RWPE1 (cell line): ENCODE measurements around the gene SLC44A5.

ENCODE experiments used
- CTCF ChIA-PET: fragments of 350-600 bp; sonication (Branson Sonifier 250); formaldehyde crosslinking; extraction: SDS; loops from one replicate; lab custom pipeline; 2021; lab: Yijun Ruan, JAX
- POLR2A ChIA-PET: fragments of 400-600 bp; formaldehyde crosslinking; extraction: SDS; loops from one replicate; lab custom pipeline; 2020; ENCODE audit warnings: antibody characterized with exemption; ENCODE audit not compliant: low non-redundant PET; lab: Yijun Ruan, JAX
- DNase-seq: peaks from one replicate; pipeline ENCODE4 v3.0.0; 2012; ENCODE audit warnings: low spot score
- H3K27ac ChIP-seq: fragments of 450-650 bp; 2 replicates; pipeline ENCODE4 v1.5.1; 2017
- TF ChIP-seq, protein P1 (sequence below): fragments of 450-650 bp; conservative IDR thresholded peaks from 2 replicates; pipeline ENCODE4 v1.5.1; 2017; ENCODE audit warnings: low read depth, mild to moderate bottlenecking

Gene SLC44A5

DNA sequence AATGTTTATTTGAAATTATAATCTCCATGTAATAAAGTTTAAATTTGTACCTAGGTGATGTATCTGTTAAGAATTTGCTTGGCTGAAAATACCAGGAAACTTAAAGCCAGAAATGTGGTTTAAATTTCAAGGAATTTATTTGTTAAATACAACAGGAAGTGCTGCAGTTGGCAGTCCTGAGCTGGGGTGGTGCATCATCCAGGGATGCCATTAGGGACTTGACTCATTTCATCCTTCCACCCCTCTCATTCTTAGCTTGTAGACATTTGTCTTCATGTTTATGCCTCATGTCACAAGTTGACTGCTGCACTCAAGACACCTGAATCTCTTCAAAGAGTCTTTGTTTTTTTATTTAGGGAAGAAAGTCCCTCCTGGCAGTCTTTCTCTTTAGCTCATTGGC, 300.8 kb downstream of the SLC44A5 start:
- ChIA-PET POLR2A (no interaction called here), CTCF (interaction anchor here (0.7 kb wide), 1 partner anchor 443 kb away, joined by 3 read pairs; no protein-coding TSS in a partner anchor)
- H3K27ac ChIP-seq, result no peak overlapping the region
- TF ChIP-seq, protein P1, sequence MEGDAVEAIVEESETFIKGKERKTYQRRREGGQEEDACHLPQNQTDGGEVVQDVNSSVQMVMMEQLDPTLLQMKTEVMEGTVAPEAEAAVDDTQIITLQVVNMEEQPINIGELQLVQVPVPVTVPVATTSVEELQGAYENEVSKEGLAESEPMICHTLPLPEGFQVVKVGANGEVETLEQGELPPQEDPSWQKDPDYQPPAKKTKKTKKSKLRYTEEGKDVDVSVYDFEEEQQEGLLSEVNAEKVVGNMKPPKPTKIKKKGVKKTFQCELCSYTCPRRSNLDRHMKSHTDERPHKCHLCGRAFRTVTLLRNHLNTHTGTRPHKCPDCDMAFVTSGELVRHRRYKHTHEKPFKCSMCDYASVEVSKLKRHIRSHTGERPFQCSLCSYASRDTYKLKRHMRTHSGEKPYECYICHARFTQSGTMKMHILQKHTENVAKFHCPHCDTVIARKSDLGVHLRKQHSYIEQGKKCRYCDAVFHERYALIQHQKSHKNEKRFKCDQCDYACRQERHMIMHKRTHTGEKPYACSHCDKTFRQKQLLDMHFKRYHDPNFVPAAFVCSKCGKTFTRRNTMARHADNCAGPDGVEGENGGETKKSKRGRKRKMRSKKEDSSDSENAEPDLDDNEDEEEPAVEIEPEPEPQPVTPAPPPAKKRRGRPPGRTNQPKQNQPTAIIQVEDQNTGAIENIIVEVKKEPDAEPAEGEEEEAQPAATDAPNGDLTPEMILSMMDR, result no peak
- peak; percentile 27 for DNase-seq

GRCh38 chr1:75308365-75308764, 302.5 kb downstream of the SLC44A5 start:
- ChIA-PET POLR2A (no interaction called here), CTCF (no interaction called here)
- DNase-seq, result no peak
- TF ChIP-seq, protein P1, result no peak
- no peak overlapping the region for H3K27ac ChIP-seq

DNA sequence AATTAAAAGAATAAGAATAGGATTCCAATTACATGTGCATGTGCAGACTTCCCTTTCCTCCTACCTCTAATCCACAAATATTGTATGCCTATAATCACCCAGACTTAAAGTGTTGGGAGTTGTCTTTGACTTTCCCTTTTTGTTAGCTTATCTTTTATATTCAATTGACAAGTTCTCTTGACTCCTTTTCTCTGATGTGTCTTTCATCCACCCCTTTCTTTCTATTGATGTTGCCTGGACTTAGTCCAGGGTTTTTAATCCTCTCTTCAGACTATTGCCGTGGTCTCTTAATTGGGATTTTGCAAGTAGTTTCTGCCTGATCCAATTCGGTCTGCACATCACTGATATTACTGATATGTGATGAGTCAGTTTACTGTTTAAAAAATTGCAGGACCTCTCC, 305.9 kb downstream of the SLC44A5 start:
- H3K27ac ChIP-seq, result no peak overlapping the region
- no peak for DNase-seq
- ChIA-PET CTCF (no interaction called here), POLR2A (interaction anchor here (0.6 kb wide), 1 partner anchor 80 kb away, joined by 3 read pairs; no protein-coding TSS in a partner anchor)
- TF ChIP-seq, protein P1, result no peak

DNA sequence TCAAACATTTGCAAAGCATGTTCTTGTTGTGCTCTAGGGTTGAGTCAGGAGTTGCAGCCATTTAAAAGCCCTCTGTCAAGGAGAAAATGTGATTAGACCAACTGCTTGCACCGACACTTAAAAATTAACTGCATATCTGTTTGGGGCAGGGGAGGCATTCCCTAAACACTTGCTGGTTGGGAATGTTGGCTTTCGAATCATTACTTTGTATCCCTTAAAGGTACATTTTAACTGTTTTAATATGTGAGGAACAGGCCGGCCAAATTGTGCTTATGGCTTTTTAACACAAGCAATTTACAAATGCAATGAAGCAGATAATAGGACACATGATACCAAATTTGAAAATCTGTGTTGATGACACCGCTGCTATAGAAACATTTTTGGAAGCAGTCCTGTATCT, 317.6 kb downstream of the SLC44A5 start:
- no peak overlapping the region for H3K27ac ChIP-seq
- POLR2A ChIA-PET, result no interaction called here
- TF ChIP-seq, protein P1, result no peak
- CTCF ChIA-PET, result no interaction called here
- no peak for DNase-seq

DNA sequence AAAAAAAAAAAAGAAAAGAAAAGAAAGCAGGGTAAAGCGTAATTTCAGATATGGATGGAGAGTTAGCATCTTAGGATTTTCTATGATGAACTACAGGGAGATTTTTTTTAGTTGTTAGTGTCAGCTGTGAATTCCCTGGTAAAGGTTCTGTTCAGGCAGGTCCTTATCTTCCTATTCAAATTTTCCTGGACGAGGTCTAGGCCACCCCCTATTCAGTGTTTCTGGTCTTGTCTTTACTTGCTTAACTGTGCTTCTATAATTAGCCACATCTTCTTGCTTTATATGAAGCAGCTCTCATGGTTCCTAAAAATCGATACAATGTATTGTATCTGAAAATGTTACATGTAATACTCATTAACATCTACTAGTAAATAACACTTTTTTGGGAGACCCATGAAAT, 318.9 kb downstream of the SLC44A5 start:
- POLR2A ChIA-PET, result no interaction called here

DNA sequence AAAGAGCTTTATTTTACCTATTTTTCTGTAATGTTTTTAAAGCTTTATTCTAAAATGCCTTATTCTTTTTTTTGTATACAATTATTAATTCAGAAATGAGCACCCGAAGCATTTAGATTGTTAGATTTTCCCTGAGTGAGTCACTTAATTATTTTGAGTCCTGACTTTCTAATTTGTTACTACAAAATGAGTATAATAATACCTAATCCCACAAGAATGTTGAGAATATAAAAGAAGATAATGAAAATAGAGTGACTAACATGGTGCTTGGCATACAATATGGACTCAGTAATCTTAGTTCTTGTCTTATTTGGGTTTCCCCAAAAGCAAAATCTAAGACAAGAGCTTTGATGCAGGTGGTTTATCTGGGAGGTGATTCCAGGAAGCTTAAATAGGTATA, 334.5 kb downstream of the SLC44A5 start:
- DNase-seq, result no peak
- TF ChIP-seq, protein P1, result no peak
- POLR2A ChIA-PET, result no interaction called here
- CTCF ChIA-PET, result interaction anchor here (1.8 kb wide), 1 partner anchor 10 kb away, joined by 4 read pairs; no protein-coding TSS in a partner anchor
- H3K27ac ChIP-seq, result no peak overlapping the region

More for the DNA sequence above, 318.9 kb downstream of the SLC44A5 start:
- CTCF ChIA-PET, result interaction anchor here (0.5 kb wide), 1 partner anchor 558 kb away, joined by 4 read pairs; no protein-coding TSS in a partner anchor
- DNase-seq, result no peak
- no peak overlapping the region for H3K27ac ChIP-seq
- TF ChIP-seq, protein P1, result no peak
